Fibroblast of villous mesenchyme (primary cell): ENCODE measurements around the gene DIAPH2. TPM values are rescaled to one million over a fixed set of nuclear protein-coding genes. Genes with fewer than 3 reads are reported as not detected.

Experiments used
- DNase-seq: peaks from one replicate; pipeline ENCODE4 v3.0.0-alpha.2; 2010; ENCODE audit warnings: low read depth
- H3K4me3 ChIP-seq: 2 replicates; pipeline ENCODE4 v1.5.1; 2011; ENCODE audit warnings: low read depth, mild to moderate bottlenecking, low read length
- total RNA-seq: library from RNA; depleted of rRNA; stranded (reverse); fragments of >200 nt; gene quantifications from 2 replicates; pipeline ENCODE4 v1.2.3, GENCODE V29; 2012
- TF ChIP-seq, protein P1 (sequence below): IDR thresholded peaks from 2 replicates; pipeline ENCODE4 v1.5.1; 2012; ENCODE audit warnings: low read depth, mild to moderate bottlenecking, low read length; ENCODE audit not compliant: insufficient read depth

The DIAPH2 gene
- total RNA-seq, 1 donor = 15.5 TPM

- peak; percentile 9 for DNase-seq
- TF ChIP-seq, protein P1, sequence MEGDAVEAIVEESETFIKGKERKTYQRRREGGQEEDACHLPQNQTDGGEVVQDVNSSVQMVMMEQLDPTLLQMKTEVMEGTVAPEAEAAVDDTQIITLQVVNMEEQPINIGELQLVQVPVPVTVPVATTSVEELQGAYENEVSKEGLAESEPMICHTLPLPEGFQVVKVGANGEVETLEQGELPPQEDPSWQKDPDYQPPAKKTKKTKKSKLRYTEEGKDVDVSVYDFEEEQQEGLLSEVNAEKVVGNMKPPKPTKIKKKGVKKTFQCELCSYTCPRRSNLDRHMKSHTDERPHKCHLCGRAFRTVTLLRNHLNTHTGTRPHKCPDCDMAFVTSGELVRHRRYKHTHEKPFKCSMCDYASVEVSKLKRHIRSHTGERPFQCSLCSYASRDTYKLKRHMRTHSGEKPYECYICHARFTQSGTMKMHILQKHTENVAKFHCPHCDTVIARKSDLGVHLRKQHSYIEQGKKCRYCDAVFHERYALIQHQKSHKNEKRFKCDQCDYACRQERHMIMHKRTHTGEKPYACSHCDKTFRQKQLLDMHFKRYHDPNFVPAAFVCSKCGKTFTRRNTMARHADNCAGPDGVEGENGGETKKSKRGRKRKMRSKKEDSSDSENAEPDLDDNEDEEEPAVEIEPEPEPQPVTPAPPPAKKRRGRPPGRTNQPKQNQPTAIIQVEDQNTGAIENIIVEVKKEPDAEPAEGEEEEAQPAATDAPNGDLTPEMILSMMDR = no peak
- no peak overlapping the region for H3K4me3 ChIP-seq
These were observed 354.9 kb downstream of the DIAPH2 start for GRCh38 chrX:97039363-97040029.

DNA sequence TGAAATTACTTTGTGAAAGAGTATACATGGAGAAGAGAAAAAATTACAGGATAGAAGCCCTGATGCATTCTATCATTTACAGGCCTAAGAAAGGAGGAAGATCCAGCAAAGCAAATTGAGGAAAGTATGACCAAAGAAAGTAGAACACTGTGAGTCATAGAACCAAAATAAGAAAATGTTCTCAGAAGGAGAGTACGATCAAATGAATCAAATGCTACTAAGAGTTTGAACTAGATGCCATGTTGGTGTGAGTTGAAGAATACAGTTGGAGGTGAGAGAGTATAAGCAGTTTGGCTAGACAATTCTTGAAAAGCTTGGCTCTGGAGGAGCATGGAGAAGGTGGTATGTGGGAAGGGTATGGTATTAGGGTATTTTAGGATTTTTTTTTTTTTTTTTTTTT, 360.8 kb downstream of the DIAPH2 start:
- no peak overlapping the region for H3K4me3 ChIP-seq
- TF ChIP-seq, protein P1 = no peak
- DNase-seq = no peak

DNA sequence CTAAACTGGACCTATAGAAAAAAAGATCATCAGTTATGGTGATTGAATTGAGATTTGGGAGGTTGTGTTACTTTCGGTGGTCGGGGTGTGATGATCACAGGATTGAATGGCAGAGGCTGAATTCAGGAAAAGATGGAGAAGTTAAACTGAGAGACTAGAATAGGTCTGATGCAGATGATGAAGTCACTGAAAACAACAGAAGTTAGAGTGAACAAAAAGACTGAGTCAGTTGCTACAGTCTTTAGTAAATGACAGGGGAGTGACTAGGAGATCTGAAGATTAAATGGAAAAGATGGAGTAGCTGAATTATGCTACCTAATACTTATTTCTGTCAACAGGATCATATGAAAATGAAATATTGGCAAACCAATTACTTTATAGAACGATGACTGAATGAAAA, 362.2 kb downstream of the DIAPH2 start:
- DNase-seq = no peak
- TF ChIP-seq, protein P1 = no peak
- no peak overlapping the region for H3K4me3 ChIP-seq

DNA sequence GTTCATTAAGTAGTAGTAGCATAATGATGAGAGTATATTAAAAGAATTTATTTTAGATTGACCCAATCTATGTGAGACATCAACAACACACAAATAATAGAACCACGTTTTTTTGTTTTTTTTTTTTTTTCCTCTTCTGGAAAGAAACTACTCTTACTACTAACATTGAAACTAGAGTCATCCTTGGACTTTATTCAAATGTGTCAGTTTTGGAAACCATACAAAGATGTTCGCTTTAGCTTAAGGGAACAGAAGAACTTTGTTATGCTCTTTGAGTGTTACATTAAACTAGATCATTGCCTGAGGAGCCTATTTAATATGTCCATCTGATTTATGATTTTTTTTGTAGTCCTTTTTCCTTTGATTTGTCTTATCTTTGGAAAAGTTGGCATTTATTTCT, 365.8 kb downstream of the DIAPH2 start:
- no peak for DNase-seq
- H3K4me3 ChIP-seq = no peak overlapping the region
- TF ChIP-seq, protein P1 = no peak

GRCh38 chrX:97057349-97057909, 372.8 kb downstream of the DIAPH2 start:
- TF ChIP-seq, protein P1 = no peak
- no peak for DNase-seq

GRCh38 chrX:97060020-97060419, 375.4 kb downstream of the DIAPH2 start:
- TF ChIP-seq, protein P1 = no peak
- DNase-seq = no peak
- no peak overlapping the region for H3K4me3 ChIP-seq

More at GRCh38 chrX:97057349-97057909, 372.8 kb downstream of the DIAPH2 start:
- H3K4me3 ChIP-seq = no peak overlapping the region
